ENCODE measurements around the gene PRPSAP1.
"Not testable (repeated sequence)": the region's sequence is repeated elsewhere in the genome, so short reads cannot be mapped to it uniquely, and the experiment has no call there.

The PRPSAP1 gene

GRCh38 chr17:76317535-76317934 lies 36.2 kb downstream of the PRPSAP1 start:
- no peak for DNase-seq (ENCODE audit: low read depth)

GRCh38 chr17:76314392-76315227 lies 39.1 kb downstream of the PRPSAP1 start:
- no peak for DNase-seq (ENCODE audit: low read depth)

- DNase-seq (ENCODE audit: low read depth): no peak
These were observed 41.0 kb downstream of the PRPSAP1 start for GRCh38 chr17:76312735-76313134.

- DNase-seq (ENCODE audit: low read depth): no peak
These were observed 44.3 kb downstream of the PRPSAP1 start for GRCh38 chr17:76309461-76309860.

GRCh38 chr17:76307966-76308338 lies 45.8 kb downstream of the PRPSAP1 start, which contains the start of gene QRICH2:
QRICH2 (minus strand) TSS chr17:76308276; CDS start chr17:76307998, 278 bp downstream.
- no peak for DNase-seq (ENCODE audit: low read depth)

- no peak for DNase-seq (ENCODE audit: low read depth)
These were observed 46.3 kb downstream of the PRPSAP1 start for GRCh38 chr17:76307299-76307965.

- not testable (repeated sequence) for DNase-seq (ENCODE audit: low read depth)
These were observed 48.6 kb downstream of the PRPSAP1 start for GRCh38 chr17:76305135-76305454.

- no peak for DNase-seq (ENCODE audit: low read depth)
These were observed 49.2 kb downstream of the PRPSAP1 start for GRCh38 chr17:76304226-76305134.

GRCh38 chr17:76297436-76297835 lies 56.3 kb downstream of the PRPSAP1 start:
- DNase-seq (ENCODE audit: low read depth): no peak

GRCh38 chr17:76296889-76297288 lies 56.8 kb downstream of the PRPSAP1 start:
- no peak for DNase-seq (ENCODE audit: low read depth)

GRCh38 chr17:76296186-76296585 lies 57.5 kb downstream of the PRPSAP1 start:
- no peak for DNase-seq (ENCODE audit: low read depth)

- DNase-seq (ENCODE audit: low read depth): no peak
These were observed 60.6 kb downstream of the PRPSAP1 start for GRCh38 chr17:76293106-76293505.

- DNase-seq (ENCODE audit: low read depth): no peak
These were observed 61.1 kb downstream of the PRPSAP1 start for GRCh38 chr17:76292567-76292966.

- DNase-seq (ENCODE audit: low read depth): no peak
These were observed 71.9 kb downstream of the PRPSAP1 start for GRCh38 chr17:76281573-76282371.

- no peak for DNase-seq (ENCODE audit: low read depth)
These were observed 73.1 kb downstream of the PRPSAP1 start for GRCh38 chr17:76280650-76281049.

- DNase-seq (ENCODE audit: low read depth): no peak
These were observed 73.9 kb downstream of the PRPSAP1 start for GRCh38 chr17:76279742-76280287.

- DNase-seq (ENCODE audit: low read depth): peak; percentile 78
These were observed 74.6 kb downstream of the PRPSAP1 start for GRCh38 chr17:76278952-76279741.

- no peak for DNase-seq (ENCODE audit: low read depth)
These were observed 75.3 kb downstream of the PRPSAP1 start for GRCh38 chr17:76278268-76278908.

- DNase-seq (ENCODE audit: low read depth): no peak
These were observed 76.1 kb downstream of the PRPSAP1 start for GRCh38 chr17:76277300-76278267.
